Smooth muscle cell (in vitro differentiated cells): ENCODE results near the gene RRN3. TPM values are rescaled to one million over a fixed set of nuclear protein-coding genes. Genes with fewer than 3 reads are reported as not detected.
"Not testable (repeated sequence)": the region's sequence is repeated elsewhere in the genome, so short reads cannot be mapped to it uniquely, and the experiment has no call there.

Experiments
- DNase-seq: peaks from one replicate; lab custom pipeline; 2025; ENCODE audit not compliant: unreplicated experiment; lab: John Stamatoyannopoulos, UW
- H2AFZ ChIP-seq: fragments of 200-600 bp; sonication (generic); 2 replicates; pipeline ENCODE4 v1.6.0; 2016; ENCODE audit warnings: antibody characterized with exemption, low read depth, mild to moderate bottlenecking
- H3F3A ChIP-seq: fragments of 200-600 bp; sonication (generic); 2 replicates; pipeline ENCODE4 v1.6.0; 2017; ENCODE audit warnings: antibody characterized with exemption, low read depth
- H3K27ac ChIP-seq: fragments of 200-600 bp; sonication (generic); 2 replicates; pipeline ENCODE4 v1.5.1; 2016; ENCODE audit warnings: low read depth, mild to moderate bottlenecking
- H3K27me3 ChIP-seq: fragments of 200-600 bp; sonication (generic); 2 replicates; pipeline ENCODE4 v1.6.1; 2016; ENCODE audit warnings: low read depth, mild to moderate bottlenecking
- H3K36me3 ChIP-seq: fragments of 200-600 bp; sonication (generic); 2 replicates; pipeline ENCODE4 v1.5.1; 2016; ENCODE audit warnings: low read depth
- H3K4me1 ChIP-seq: fragments of 200-600 bp; sonication (generic); 2 replicates; pipeline ENCODE4 v1.5.1; 2016; ENCODE audit warnings: low read depth
- H3K4me2 ChIP-seq: fragments of 200-600 bp; sonication (generic); 2 replicates; pipeline ENCODE4 v1.6.0; 2016; ENCODE audit warnings: mild to moderate bottlenecking
- H3K4me3 ChIP-seq: fragments of 200-600 bp; sonication (generic); 2 replicates; pipeline ENCODE4 v1.5.1; 2016; ENCODE audit warnings: mild to moderate bottlenecking
- H3K79me2 ChIP-seq: fragments of 200-600 bp; sonication (generic); 2 replicates; pipeline ENCODE4 v1.6.0; 2016; ENCODE audit warnings: low read depth, mild to moderate bottlenecking
- H3K9ac ChIP-seq: fragments of 200-600 bp; sonication (generic); 2 replicates; pipeline ENCODE4 v1.6.0; 2016; ENCODE audit warnings: low read depth
- H3K9me3 ChIP-seq: fragments of 200-600 bp; sonication (generic); replicated peaks from 2 replicates; pipeline ENCODE4 v1.5.1; 2016; ENCODE audit warnings: low read depth
- H4K20me1 ChIP-seq: fragments of 200-600 bp; sonication (generic); 2 replicates; pipeline ENCODE4 v1.6.0; 2016; ENCODE audit warnings: low read depth
- WGBS: methylation state at CpG from one replicate; pipeline ENCODE4 v1.1.7; 2016; ENCODE audit warnings: low lambda C conversion rate; 5-methylcytosine and 5-hydroxymethylcytosine counted together
- polyA plus RNA-seq: library from polyadenylated mRNA; unstranded; fragments of >200 nt; fragmentation: Nextera tagmentation; extraction: Ambion mirVana; gene quantifications from 2 replicates; pipeline ENCODE4 v1.2.1, GENCODE V29; 2016
- total RNA-seq: library from RNA; depleted of rRNA; stranded (reverse); fragments of >200 nt; gene quantifications from 2 replicates; pipeline ENCODE4 v1.2.3, GENCODE V29; 2014
- TF ChIP-seq, protein P1 (sequence below): fragments of 200-600 bp; sonication (generic); IDR thresholded peaks from 2 replicates; pipeline ENCODE4 v1.5.1; 2017; ENCODE audit warnings: borderline replicate concordance, mild to moderate bottlenecking, antibody characterized with exemption; ENCODE audit not compliant: insufficient read depth, poor library complexity, severe bottlenecking

The RRN3 gene
- total and polyA plus RNA-seq, 2 experiments from 2014 or later = 17.7 to 47.1 TPM

GRCh38 chr16:15051387-15051951 lies 42.6 kb downstream of the RRN3 start:
- H3K79me2 ChIP-seq = peaks cover 63% of the 10 kb centered on the region
- no peak overlapping the region for H3K27ac ChIP-seq
- no peaks in the 10 kb centered on the region for H3K4me1 ChIP-seq
- no peak overlapping the region for H3K4me2 ChIP-seq
- WGBS = 96% methylated on average over 9 of the region's 9 CpGs
- TF ChIP-seq, protein P1, sequence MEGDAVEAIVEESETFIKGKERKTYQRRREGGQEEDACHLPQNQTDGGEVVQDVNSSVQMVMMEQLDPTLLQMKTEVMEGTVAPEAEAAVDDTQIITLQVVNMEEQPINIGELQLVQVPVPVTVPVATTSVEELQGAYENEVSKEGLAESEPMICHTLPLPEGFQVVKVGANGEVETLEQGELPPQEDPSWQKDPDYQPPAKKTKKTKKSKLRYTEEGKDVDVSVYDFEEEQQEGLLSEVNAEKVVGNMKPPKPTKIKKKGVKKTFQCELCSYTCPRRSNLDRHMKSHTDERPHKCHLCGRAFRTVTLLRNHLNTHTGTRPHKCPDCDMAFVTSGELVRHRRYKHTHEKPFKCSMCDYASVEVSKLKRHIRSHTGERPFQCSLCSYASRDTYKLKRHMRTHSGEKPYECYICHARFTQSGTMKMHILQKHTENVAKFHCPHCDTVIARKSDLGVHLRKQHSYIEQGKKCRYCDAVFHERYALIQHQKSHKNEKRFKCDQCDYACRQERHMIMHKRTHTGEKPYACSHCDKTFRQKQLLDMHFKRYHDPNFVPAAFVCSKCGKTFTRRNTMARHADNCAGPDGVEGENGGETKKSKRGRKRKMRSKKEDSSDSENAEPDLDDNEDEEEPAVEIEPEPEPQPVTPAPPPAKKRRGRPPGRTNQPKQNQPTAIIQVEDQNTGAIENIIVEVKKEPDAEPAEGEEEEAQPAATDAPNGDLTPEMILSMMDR = no peak
- H4K20me1 ChIP-seq = peaks cover 54% of the 10 kb centered on the region
- no peak overlapping the region for H2AFZ ChIP-seq
- H3K4me3 ChIP-seq = no peak overlapping the region
- H3F3A ChIP-seq = no peaks in the 10 kb centered on the region
- no peaks in the 10 kb centered on the region for H3K36me3 ChIP-seq
- no peaks in the 10 kb centered on the region for H3K27me3 ChIP-seq
- DNase-seq = no peak
- H3K9me3 ChIP-seq = no peaks in the 10 kb centered on the region
- no peak overlapping the region for H3K9ac ChIP-seq

- H3K4me2 ChIP-seq, H3K9ac ChIP-seq, H3F3A ChIP-seq, H3K36me3 ChIP-seq, H3K27ac ChIP-seq, H3K4me1 ChIP-seq, H3K27me3 ChIP-seq, DNase-seq, H2AFZ ChIP-seq, H3K4me3 ChIP-seq, H3K9me3 ChIP-seq: not testable (repeated sequence)
- H3K79me2 ChIP-seq = peaks cover 60% of the 10 kb centered on the region
- WGBS = 93% methylated on average over 1 of the region's 1 CpG
- peaks cover 60% of the 10 kb centered on the region for H4K20me1 ChIP-seq
Observed at GRCh38 chr16:15050440-15050839, 43.6 kb downstream of the RRN3 start.

DNA sequence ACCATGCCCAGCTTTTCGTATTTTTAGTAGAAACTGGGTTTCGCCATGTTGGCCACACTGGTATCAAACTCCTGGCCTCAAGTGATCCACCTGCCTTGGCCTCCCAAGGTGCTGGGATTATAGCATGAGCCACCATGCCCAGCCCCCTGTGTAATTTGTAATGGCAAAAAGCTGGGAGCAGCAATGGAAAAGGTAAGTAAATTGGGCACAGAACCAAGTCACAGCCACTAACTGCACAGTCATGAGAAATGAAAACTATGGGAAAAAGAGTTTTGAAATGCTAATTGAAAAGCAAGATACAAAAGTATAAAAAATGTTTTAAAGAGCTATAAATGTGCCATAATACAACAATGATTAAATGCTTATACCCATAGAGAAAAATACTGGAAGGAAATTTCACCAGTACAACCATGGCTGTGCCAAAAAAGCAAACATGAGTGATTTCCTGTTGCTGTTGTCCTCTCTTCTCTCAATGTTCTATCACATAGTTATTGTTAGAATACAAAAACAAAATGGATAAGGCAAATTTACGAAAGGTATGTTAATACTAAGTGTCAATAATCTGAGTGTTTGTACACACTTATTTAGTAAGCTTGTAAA lies 44.4 kb downstream of the RRN3 start:
- 97% methylated on average over 3 of the region's 3 CpGs for WGBS
- TF ChIP-seq, protein P1 = no peak
- no peak overlapping the region for H3K4me3 ChIP-seq
- peaks cover 66% of the 10 kb centered on the region for H4K20me1 ChIP-seq
- no peak overlapping the region for H2AFZ ChIP-seq
- H3K79me2 ChIP-seq = peaks cover 53% of the 10 kb centered on the region
- H3K27me3 ChIP-seq = no peaks in the 10 kb centered on the region
- H3K27ac ChIP-seq = no peak overlapping the region
- H3K4me1 ChIP-seq = no peaks in the 10 kb centered on the region
- no peak overlapping the region for H3K4me2 ChIP-seq
- H3K9ac ChIP-seq = no peak overlapping the region
- H3K9me3 ChIP-seq = no peaks in the 10 kb centered on the region
- H3K36me3 ChIP-seq = no peaks in the 10 kb centered on the region
- no peak for DNase-seq
- H3F3A ChIP-seq = no peaks in the 10 kb centered on the region

- 98% methylated on average over 21 of the region's 21 CpGs for WGBS
- H3K36me3 ChIP-seq = no peaks in the 10 kb centered on the region
- H3K9me3 ChIP-seq = no peaks in the 10 kb centered on the region
- H3F3A ChIP-seq = no peaks in the 10 kb centered on the region
- H3K4me2 ChIP-seq = no peak overlapping the region
- H3K4me1 ChIP-seq = no peaks in the 10 kb centered on the region
- peaks cover 72% of the 10 kb centered on the region for H4K20me1 ChIP-seq
- H3K79me2 ChIP-seq = peaks cover 33% of the 10 kb centered on the region
- H3K27ac ChIP-seq = no peak overlapping the region
- no peak overlapping the region for H3K4me3 ChIP-seq
- no peak for DNase-seq
- no peak overlapping the region for H3K9ac ChIP-seq
- no peak overlapping the region for H2AFZ ChIP-seq
- H3K27me3 ChIP-seq = no peaks in the 10 kb centered on the region
- TF ChIP-seq, protein P1 = no peak
Observed at GRCh38 chr16:15046692-15047376, 47.2 kb downstream of the RRN3 start.

DNA sequence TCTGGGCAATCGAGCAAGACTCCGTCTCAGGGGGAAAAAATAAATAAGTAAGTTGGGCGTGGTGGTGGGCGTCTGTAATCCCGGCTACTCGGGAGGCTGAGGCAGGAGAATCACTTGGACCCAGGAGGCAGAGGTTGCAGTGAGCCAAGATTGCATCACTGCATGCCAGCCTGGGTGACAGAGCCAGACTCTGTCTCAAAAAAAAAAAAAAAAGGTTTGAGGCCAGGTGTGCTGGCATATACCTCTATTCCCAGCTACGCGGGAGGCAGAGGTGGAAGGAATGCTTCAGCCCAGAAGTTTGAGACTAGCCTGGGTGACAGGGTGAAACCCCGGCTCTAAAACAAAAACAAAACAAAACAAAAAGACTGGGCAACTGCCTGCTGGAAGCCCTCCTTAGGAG lies 48.8 kb downstream of the RRN3 start:
- H3K27ac ChIP-seq, H3K4me1 ChIP-seq, DNase-seq, H3K9ac ChIP-seq, H3K27me3 ChIP-seq, H3F3A ChIP-seq, H2AFZ ChIP-seq, H3K4me2 ChIP-seq, H3K9me3 ChIP-seq, H3K36me3 ChIP-seq, H3K4me3 ChIP-seq: not testable (repeated sequence)
- Histone ChIP-seq H3K79me2 (peaks cover 21% of the 10 kb centered on the region), H4K20me1 (peaks cover 58% of the 10 kb centered on the region)
- WGBS = 92% methylated on average over 9 of the region's 9 CpGs
